ENCODE results near the gene MEG3.

Gene MEG3

DNA sequence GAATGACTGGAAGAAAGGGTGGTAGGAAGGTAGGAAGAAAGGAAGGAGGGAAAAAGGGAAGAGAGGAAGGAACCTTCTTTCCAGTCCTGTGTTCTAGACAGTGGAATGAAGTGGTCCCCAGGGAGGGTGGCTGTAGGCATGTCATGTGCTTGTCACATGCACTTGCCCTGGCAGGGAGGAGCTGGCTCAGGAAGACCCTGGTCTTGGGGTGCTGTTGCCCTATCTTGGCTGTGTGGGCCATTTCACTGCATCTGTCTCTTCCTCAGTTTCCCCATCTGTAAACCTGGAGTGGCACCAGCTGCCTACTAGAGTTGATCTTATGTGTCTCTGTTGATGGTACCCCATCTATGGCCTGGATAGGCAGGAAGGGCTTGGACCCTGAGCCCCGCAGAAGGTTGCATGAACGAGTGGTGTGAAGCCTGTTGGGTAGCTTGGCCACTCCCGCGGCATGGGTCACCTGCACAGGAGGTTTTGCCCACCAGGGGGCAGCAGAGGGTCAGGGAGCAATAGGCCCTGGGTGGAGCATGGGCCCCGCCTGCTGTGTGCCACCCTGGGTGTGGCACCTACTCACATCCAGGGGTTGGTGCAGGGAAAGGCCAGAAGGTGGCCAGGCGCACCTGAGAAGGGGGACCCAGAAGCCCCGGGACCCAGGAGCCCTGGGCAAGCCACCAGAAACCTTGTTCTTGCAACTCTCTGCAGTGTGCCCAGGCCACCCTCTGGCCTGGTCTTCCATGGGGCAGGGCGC is 25.1 kb downstream of the MEG3 start:
- peak; percentile 58 to 76 for DNase-seq

DNA sequence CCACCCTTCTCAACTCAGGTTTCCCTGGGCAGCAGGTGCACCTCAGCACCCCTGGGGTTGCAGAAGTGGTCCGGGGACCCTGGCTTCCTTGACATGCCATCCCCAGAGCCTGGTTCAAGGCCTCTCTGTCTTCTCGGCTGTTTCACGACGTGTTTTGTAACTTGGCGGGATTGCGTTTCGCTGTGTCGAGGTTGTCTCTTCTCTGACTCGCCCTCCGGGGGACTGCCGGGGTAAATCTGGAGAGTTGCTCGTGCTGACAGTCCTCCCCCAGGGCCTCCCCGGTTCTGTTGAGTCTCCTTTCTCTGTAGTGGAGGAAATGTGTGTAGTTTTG is 25.6 kb downstream of the MEG3 start:
- DNase-seq: no peak

GRCh38 chr14:100851946-100852620 is 26.2 kb downstream of the MEG3 start:
- no peak for DNase-seq

DNA sequence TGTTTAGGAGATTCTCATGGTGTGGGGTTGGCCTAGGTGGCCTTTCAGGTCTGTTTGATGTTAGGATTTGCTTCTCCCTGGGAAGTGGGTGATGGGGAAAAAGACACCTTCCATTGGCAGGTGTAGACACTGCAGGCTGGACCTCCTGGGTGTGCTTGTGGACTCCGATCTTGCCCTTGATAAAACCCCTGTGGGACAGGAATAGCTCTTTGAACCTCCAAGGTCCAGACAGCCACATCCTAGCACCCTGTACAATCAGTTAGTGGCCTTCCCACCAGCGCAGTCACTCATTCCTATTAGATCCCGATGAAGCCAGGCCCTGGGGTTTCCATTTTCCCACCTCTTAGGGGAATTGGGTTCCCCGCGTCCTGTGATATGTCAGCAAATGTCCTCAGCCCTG is 28.5 kb downstream of the MEG3 start:
- no peak for DNase-seq

DNA sequence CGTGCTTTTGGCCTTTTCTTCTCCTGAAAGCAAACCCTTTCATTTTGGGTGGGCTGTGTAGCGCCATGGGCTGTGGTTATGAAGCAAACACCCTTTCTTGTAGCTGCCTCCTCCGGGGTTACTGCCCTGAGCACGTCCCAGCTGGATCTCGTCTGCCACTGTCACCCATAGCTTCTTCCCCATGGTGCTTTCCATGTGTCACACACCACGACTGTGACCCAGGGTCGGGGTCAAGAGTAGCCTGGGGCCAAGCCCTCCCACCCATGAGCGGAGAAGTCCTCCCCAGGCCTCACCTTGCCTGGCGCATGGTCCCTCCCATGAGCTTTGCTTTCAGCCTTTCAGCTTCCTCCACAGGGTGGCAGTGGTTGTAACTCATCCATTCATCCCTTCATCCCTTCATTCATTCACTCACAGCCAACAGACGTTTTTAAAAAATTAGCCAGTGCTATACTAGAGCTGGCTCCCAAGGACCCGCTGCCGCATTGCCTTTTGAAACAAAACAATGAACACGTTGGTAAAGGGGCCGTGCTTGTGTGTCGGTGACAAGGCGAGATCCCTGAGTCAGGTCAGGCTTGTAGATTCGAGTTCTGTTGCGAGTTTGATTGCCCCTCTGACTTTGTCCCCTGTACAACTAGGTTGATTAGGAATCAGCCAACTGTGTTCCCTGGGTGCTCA is 29.5 kb downstream of the MEG3 start:
- no peak for DNase-seq

GRCh38 chr14:100856056-100856950 is 30.4 kb downstream of the MEG3 start:
- no peak for DNase-seq

- peak; percentile 86 to 90 for DNase-seq
Measured at GRCh38 chr14:100857233-100857922, 31.5 kb downstream of the MEG3 start.

- DNase-seq: no peak
Measured at GRCh38 chr14:100857923-100858837, 32.3 kb downstream of the MEG3 start.

GRCh38 chr14:100858838-100859220 is 32.9 kb downstream of the MEG3 start:
- DNase-seq: peak in 1 of 2 experiments; percentile 17

GRCh38 chr14:100859781-100860180 is 33.9 kb downstream of the MEG3 start:
- DNase-seq: no peak

DNA sequence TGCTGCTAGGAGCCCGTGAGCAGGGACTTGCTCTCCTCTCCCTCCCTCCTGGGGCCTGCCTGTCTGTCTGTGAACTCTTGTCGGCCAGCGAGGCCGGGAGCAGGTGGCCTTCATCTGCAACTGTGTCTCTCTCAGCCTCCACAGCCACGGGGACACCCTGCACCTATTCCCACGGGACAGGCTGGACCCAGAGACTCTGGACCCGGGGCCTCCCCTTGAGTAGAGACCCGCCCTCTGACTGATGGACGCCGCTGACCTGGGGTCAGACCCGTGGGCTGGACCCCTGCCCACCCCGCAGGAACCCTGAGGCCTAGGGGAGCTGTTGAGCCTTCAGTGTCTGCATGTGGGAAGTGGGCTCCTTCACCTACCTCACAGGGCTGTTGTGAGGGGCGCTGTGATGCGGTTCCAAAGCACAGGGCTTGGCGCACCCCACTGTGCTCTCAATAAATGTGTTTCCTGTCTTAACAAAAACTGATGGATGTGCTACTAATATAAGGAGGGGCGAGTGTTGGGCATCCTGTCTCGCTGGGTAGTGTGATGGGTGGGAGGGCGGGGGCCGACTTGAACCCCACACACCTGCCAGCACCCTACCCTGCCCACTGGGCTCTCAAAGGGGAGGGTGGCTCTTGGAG is 34.8 kb downstream of the MEG3 start:
- peak in 1 of 2 experiments; percentile 36 for DNase-seq

DNA sequence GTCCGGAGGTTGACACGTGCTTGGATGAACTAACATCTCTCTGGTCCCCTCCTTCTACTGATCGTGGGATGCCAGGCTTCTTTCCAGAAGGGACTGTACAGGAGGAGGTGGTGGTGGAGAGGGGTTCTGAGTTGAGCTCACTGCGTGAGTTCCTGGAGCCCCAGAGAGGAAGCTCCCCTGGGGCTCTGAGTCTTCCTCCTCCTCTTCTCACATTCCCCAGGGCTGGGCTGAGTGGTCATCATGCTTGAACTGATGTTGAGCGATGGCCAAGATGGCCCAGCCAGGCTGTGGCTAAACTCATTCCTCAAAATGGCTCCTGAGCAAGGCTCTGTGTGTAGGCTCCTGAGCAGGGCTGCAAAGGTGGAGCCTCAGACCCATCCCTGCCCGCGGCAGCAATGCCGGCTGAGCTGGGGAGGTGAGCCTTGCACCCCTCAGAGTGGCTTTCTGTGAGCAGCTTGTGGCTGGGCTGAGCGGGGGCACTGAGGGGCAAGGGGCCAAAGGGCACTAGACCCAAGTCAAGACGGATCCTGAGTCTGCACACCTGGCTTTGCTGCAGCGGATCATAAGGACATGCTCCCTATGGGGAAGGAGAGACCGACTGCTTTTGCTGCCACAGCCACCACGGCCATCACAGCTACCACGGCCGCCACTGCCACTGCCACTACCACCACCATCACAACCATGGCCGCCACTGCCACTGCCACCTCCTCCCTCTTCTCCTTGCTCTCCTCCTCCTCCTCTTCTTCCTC is 35.4 kb downstream of the MEG3 start:
- DNase-seq: no peak

GRCh38 chr14:100861937-100862247 is 36.0 kb downstream of the MEG3 start:
- no peak for DNase-seq

DNA sequence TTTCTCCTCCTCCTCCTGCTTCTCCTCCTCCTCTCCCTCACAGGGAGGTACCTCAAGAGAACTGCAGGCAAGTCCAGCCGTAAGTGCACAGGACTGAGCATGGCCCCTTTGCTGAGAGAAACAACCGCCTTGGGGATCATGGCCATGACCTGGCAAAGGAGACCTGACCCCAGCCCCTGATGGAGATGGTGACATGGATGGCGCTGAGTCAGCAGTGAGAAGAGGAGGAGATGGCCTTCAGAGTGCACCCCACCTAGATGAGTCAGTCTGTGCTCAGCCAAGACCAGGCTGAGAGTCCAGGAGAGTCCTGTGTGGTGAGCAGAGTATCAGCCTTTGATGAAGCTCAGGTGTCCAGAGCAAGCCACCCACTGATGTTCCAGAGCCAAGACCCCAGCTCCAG is 36.4 kb downstream of the MEG3 start:
- DNase-seq: no peak

- no peak for DNase-seq
Measured at GRCh38 chr14:100862793-100863192, 36.9 kb downstream of the MEG3 start.

DNA sequence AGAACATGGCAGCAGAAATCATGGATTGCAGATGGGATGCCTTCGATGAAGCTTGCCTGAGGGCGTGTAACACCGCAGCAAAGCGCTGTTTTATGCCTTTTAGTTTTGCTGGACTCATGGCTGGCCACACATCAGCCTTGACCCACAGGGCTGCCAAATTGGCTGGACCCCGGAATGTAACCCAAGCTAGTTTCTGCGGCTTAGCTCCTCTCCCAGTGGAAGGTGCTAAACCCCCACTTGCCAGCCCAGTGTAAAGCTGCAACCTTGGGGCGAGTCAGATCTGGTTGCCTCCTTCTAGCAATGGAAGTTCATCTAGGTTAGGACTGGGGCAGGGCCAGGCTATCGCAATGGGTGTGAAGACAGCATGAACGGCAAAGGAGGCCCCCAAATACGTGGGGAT is 38.3 kb downstream of the MEG3 start:
- DNase-seq: no peak

GRCh38 chr14:100864960-100865681 is 39.2 kb downstream of the MEG3 start:
- no peak for DNase-seq

GRCh38 chr14:100865682-100866591 is 40.0 kb downstream of the MEG3 start:
- no peak for DNase-seq

Data from SHP77 (cell line).